Stimulated activated CD8-positive, alpha-beta memory T cell treated with anti-CD3 and anti-CD28 coated beads, Interleukin-7, amount 100 ng/mL, for 24 hours (primary cell): Measurements from ENCODE around the gene CEP112.
"Not testable (repeated sequence)": the region's sequence is repeated elsewhere in the genome, so short reads cannot be mapped to it uniquely, and the experiment has no call there.

Experiments used
- DNase-seq: peaks from one replicate; pipeline ENCODE4 v3.0.0-alpha.2; 2020; ENCODE audit warnings: low read depth

The CEP112 gene

GRCh38 chr17:65783845-65784334 lies 408.0 kb downstream of the CEP112 start:
- DNase-seq: no peak

GRCh38 chr17:65782104-65782706 lies 409.7 kb downstream of the CEP112 start:
- DNase-seq: not testable (repeated sequence)

GRCh38 chr17:65780111-65780510 lies 411.8 kb downstream of the CEP112 start:
- no peak for DNase-seq

- DNase-seq: no peak
Observed at GRCh38 chr17:65776890-65777289, 415.0 kb downstream of the CEP112 start.

- DNase-seq: no peak
Observed at GRCh38 chr17:65774787-65775186, 417.1 kb downstream of the CEP112 start.

- DNase-seq: no peak
Observed at GRCh38 chr17:65772989-65773388, 418.9 kb downstream of the CEP112 start.

- DNase-seq: no peak
Observed at GRCh38 chr17:65771704-65772103, 420.2 kb downstream of the CEP112 start.

GRCh38 chr17:65763786-65764185 lies 428.1 kb downstream of the CEP112 start:
- no peak for DNase-seq

- no peak for DNase-seq
Observed at GRCh38 chr17:65762973-65763372, 429.0 kb downstream of the CEP112 start.

- DNase-seq: no peak
Observed at GRCh38 chr17:65759532-65759931, 432.4 kb downstream of the CEP112 start.

- DNase-seq: no peak
Observed at GRCh38 chr17:65756760-65757159, 435.2 kb downstream of the CEP112 start.

- DNase-seq: no peak
Observed at GRCh38 chr17:65755799-65756198, 436.1 kb downstream of the CEP112 start.

GRCh38 chr17:65754630-65755029 lies 437.3 kb downstream of the CEP112 start:
- DNase-seq: no peak

- no peak for DNase-seq
Observed at GRCh38 chr17:65754081-65754480, 437.9 kb downstream of the CEP112 start.

- no peak for DNase-seq
Observed at GRCh38 chr17:65753348-65753747, 438.6 kb downstream of the CEP112 start.

- DNase-seq: no peak
Observed at GRCh38 chr17:65751263-65751662, 440.7 kb downstream of the CEP112 start.

- DNase-seq: no peak
Observed at GRCh38 chr17:65750631-65751115, 441.3 kb downstream of the CEP112 start.

GRCh38 chr17:65750166-65750565 lies 441.8 kb downstream of the CEP112 start:
- DNase-seq: no peak

- DNase-seq: no peak
Observed at GRCh38 chr17:65749479-65749878, 442.5 kb downstream of the CEP112 start.

- no peak for DNase-seq
Observed at GRCh38 chr17:65745241-65745640, 446.7 kb downstream of the CEP112 start.

GRCh38 chr17:65743308-65743655 lies 448.7 kb downstream of the CEP112 start:
- no peak for DNase-seq

- no peak for DNase-seq
Observed at GRCh38 chr17:65742403-65743307, 449.3 kb downstream of the CEP112 start.

GRCh38 chr17:65741710-65742109 lies 450.2 kb downstream of the CEP112 start:
- DNase-seq: no peak
